Measurements from ENCODE around the gene TCF7L2. TPM values are rescaled to one million over a fixed set of nuclear protein-coding genes. Genes with fewer than 3 reads are reported as not detected.
A peak's percentile ranks its signal among the peaks of the same experiment; 100 is the strongest.

The TCF7L2 gene
- total RNA-seq, 2 experiments from 2014 or later: 0.60 to 0.81 TPM

DNA sequence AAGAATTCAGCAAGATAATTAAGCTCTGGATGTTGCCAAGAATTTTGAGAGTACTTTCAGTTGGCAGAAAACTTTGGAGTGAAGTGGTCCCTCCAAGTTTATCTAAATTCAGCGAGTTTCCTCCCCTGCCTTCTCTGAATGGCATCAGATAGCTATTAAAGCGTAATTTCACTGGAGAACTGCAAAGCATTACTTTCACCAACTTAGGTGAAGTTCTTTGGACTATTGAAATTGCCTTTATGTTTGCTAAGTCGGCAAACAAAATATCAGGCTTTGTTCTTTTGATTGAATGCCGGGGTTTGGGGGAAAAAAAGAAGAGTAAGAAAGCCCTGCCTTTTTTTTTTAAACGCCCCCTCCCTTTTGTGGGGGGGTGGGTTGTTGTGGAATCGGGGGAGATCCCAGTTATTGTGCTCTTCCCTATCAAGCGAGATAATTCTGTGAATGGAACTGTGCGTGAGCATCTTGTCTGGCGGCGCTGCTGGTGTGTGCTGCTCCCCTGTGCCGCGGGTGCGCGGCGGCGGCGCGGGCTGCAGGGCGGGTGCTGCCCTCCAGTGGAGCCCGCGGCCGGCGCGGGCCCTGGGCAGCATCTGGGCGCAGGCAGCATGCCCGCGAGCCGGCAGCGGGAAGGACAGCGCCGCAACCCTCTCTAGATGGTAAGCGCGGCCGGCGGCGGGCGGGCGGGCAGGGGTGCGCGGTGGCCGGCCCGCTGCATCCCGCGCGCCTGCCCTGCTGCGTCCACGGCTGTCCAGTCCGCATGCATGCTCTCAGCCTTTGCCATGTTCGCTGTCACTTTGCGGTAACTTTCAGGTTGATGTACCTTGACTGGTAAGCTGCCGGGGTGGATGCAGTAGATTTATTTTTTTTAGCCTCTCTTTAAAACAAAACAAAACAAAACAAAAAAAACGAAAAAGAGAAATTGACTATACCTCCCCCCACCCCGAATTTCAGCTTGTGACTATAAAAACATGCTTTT lies 176.5 kb downstream of the TCF7L2 start:
- H3K27me3 Mint-ChIP-seq: peaks cover 63% of the 10 kb centered on the region
- H3K36me3 Mint-ChIP-seq (ENCODE audit: low read depth): no peaks in the 10 kb centered on the region
- no peaks in the 10 kb centered on the region for H3K9me3 Mint-ChIP-seq

DNA sequence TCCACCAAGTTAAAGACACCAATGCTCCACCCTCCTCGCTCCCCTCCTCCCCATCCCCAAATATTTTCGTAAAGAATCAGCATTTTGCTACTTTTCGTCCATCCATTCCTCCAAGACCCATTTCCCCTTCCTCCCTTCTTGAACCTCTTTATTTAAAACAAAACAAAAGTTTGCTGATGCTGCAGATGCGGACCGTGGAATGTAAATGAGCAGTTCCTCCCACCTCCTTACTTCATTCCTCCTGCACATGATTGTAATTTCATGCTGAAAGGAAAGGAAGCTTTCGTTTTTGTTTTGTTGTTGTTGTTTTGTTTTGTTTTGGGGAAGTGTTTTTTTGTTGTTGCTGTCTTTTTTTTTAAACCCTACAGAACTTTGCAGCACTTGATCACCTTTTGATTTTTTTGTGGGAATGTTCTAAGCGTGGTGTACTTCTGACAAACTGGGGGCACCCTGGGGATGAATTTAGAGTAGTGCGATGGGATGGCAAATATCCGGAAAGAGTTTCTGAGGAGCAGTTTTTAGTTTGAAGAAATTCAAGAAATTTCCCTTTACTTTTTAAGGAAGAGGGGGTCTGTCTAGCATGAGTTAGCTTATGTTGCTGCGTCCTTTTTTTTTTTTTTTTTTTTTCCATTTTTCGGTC lies 177.3 kb downstream of the TCF7L2 start:
- H3K9me3 Mint-ChIP-seq: no peaks in the 10 kb centered on the region
- ChIA-PET CTCF (interaction anchor here (1.0 kb wide), 1 partner anchor 27 kb away, joined by 4 read pairs; no protein-coding TSS in a partner anchor), POLR2A (no interaction called here)
- no peak for DNase-seq
- H3K27me3 Mint-ChIP-seq: peaks cover 68% of the 10 kb centered on the region
- H3K27ac Mint-ChIP-seq: no peak overlapping the region
- H3K4me3 Mint-ChIP-seq: no peak overlapping the region
- H3K36me3 Mint-ChIP-seq (ENCODE audit: low read depth): no peaks in the 10 kb centered on the region
- H3K4me1 Mint-ChIP-seq: peaks cover 6% of the 10 kb centered on the region

More for the DNA sequence above, 176.5 kb downstream of the TCF7L2 start:
- no peak overlapping the region for H3K4me3 Mint-ChIP-seq
- peak; percentile 29 for DNase-seq
- H3K4me1 Mint-ChIP-seq: peaks cover 6% of the 10 kb centered on the region
- ChIA-PET POLR2A (no interaction called here), CTCF (interaction anchor here (1.0 kb wide), 1 partner anchor 28 kb away, joined by 4 read pairs; no protein-coding TSS in a partner anchor)
- no peak overlapping the region for H3K27ac Mint-ChIP-seq

DNA sequence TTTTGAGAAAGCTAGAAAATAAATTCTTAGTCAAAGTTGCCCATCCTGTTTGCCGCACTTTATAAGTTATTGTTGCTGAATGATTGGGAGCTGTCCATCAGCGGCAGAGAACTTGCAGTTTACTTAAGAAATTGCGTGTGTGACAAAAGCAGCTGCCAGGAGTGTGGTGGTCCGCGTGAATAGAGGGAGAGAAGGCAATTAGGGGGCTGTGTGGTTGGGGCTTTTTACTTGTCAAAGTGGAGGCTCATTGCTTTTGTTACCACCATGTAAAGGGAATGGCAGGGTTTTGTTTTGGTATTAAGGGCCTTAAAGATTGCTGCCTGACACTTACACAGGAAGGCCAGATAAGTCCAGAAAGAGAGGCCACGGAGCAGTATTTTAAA lies 177.8 kb downstream of the TCF7L2 start:
- DNase-seq: no peak
- peaks cover 6% of the 10 kb centered on the region for H3K4me1 Mint-ChIP-seq
- no peak overlapping the region for H3K27ac Mint-ChIP-seq
- POLR2A ChIA-PET: no interaction called here
- CTCF ChIA-PET: no interaction called here
- H3K4me3 Mint-ChIP-seq: no peak overlapping the region
- peaks cover 66% of the 10 kb centered on the region for H3K27me3 Mint-ChIP-seq
- no peaks in the 10 kb centered on the region for H3K36me3 Mint-ChIP-seq (ENCODE audit: low read depth)
- no peaks in the 10 kb centered on the region for H3K9me3 Mint-ChIP-seq

DNA sequence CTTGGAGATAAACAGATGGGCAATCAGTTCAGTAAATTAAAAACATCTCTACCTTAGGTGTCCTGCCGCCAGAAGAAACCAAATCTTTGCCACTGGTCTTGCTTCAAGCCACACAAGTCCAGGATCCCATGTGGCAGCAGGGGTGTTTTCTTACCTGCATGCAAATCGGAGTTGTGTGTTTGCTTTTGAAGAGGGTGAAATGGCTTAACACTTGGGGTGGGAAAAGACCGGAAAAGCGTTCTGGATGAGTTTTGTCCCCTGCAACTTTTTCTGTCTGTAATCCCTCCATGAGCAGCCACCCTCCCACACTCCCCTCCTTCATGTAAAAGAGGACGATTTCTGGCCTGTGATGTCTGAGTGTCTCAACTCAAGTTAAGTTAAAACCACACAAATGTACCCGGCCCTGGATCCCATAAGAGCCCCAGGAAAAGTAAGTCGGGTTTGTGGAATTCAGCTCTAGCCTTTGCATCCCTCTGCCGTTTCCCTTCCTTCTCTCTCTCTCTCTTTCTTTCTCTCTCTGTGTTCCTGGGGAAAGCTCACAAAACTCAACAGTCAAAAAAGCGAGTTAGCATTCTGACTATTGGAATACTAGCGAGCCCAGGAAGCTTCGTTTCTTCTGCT lies 178.5 kb downstream of the TCF7L2 start:
- Mint-ChIP-seq H3K4me1 (peaks cover 6% of the 10 kb centered on the region), H3K4me3 (no peak overlapping the region), H3K27me3 (peaks cover 61% of the 10 kb centered on the region), H3K36me3 (ENCODE audit: low read depth) (no peaks in the 10 kb centered on the region), H3K9me3 (no peaks in the 10 kb centered on the region), H3K27ac (no peak overlapping the region)
- DNase-seq: no peak
- POLR2A ChIA-PET: no interaction called here
- CTCF ChIA-PET: interaction anchor here (0.6 kb wide), 1 partner anchor 453 kb away, joined by 3 read pairs; no protein-coding TSS in a partner anchor

DNA sequence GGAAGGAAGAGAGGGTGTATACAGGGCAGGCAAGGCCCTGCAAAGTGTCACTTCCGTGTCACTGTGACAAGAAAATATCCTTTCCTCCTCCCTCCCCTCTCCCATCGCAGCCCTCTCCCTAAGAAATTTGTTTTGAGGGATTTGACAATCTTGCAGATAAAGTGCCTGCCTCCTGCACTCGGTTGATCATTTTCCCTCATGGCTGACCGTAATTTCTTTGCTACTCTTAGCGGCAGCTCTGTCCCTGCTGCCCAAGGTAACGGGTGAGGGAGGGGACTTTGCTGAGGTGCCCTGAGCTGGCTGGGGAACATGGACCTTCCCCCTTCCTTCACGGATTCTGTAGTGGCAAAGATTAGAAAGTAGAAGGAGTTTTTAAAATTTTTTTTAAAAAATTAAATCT lies 179.1 kb downstream of the TCF7L2 start:
- POLR2A ChIA-PET: no interaction called here
- CTCF ChIA-PET: interaction anchor here (0.6 kb wide), 1 partner anchor 452 kb away, joined by 3 read pairs; no protein-coding TSS in a partner anchor
- H3K27ac Mint-ChIP-seq: no peak overlapping the region

DNA sequence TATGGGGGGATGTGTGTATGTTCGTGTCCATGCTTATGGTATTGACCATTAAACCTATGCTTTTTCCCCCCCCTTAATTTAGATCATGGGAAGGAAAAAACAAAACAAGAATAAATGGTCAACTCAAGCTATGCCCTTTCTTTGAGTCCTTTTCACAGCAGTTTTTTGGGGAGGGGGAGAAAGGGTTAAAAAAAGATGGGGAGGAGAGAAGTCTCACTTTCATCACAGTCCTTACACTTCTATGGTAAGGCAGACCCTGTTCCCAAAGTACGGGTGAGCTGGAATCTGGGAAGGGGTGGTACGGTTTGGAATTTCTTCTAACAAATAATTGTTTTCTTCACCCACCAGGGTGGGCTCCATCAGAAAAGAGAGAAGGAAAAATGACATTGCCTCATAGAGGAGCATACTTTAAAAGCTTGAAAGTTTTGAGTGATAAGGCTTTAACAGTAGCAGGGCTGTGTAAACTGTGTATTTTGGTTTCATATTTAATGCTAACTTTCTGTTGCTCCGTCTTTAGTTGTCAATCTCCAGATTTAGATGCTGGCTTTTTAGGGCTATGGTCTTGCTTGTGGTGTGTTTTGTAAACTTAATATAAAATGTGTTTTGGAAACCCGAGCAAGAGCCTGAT lies 180.1 kb downstream of the TCF7L2 start:
- ChIA-PET CTCF (no interaction called here), POLR2A (no interaction called here)
- Mint-ChIP-seq H3K27me3 (peaks cover 50% of the 10 kb centered on the region), H3K36me3 (ENCODE audit: low read depth) (no peaks in the 10 kb centered on the region), H3K27ac (no peak overlapping the region), H3K9me3 (no peaks in the 10 kb centered on the region), H3K4me1 (peaks cover 6% of the 10 kb centered on the region), H3K4me3 (no peak overlapping the region)
- no peak for DNase-seq

More for the DNA sequence above, 179.1 kb downstream of the TCF7L2 start:
- Mint-ChIP-seq H3K27me3 (peaks cover 57% of the 10 kb centered on the region), H3K36me3 (ENCODE audit: low read depth) (no peaks in the 10 kb centered on the region), H3K9me3 (no peaks in the 10 kb centered on the region), H3K4me3 (no peak overlapping the region), H3K4me1 (peaks cover 6% of the 10 kb centered on the region)
- no peak for DNase-seq

DNA sequence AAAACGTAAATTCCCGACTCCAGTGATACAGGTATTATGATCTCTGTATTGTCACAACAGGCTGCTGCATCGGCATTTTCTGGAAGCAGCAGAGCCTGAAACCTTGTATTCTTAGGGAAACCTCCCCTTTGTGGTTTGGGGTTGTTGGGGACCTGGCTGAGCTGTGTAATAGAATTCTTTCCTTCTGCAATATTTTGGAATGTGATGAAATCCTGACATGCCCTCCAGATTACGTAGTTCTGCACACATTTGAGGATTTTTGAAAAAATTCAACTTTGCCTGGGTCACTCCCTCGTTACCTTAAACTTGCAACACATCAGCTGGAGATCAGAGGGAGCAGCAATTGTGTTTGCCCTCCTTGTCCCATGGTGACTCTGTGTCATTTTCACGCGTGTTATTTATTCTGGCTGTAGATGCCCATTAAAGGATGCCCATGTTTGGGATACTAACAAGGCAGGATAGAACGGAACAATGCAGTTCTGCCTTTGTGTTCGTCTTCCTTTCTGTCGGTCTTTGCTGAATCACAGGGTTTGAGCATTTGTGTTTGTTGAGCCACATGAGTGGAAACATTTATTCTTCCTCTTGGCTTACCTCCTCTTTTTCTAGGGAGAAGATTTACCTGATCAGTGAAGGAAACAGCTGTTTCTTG lies 181.7 kb downstream of the TCF7L2 start:
- H3K4me3 Mint-ChIP-seq: no peak overlapping the region
- no peak for DNase-seq
- CTCF ChIA-PET: interaction anchor here (0.5 to 1.0 kb wide), 2 partner anchors 56 to 950 kb away, joined by 3 to 4 read pairs; no protein-coding TSS in a partner anchor
- POLR2A ChIA-PET: no interaction called here
- H3K4me1 Mint-ChIP-seq: no peaks in the 10 kb centered on the region
- no peaks in the 10 kb centered on the region for H3K9me3 Mint-ChIP-seq
- H3K27ac Mint-ChIP-seq: no peak overlapping the region
- no peaks in the 10 kb centered on the region for H3K36me3 Mint-ChIP-seq (ENCODE audit: low read depth)
- H3K27me3 Mint-ChIP-seq: peaks cover 37% of the 10 kb centered on the region

DNA sequence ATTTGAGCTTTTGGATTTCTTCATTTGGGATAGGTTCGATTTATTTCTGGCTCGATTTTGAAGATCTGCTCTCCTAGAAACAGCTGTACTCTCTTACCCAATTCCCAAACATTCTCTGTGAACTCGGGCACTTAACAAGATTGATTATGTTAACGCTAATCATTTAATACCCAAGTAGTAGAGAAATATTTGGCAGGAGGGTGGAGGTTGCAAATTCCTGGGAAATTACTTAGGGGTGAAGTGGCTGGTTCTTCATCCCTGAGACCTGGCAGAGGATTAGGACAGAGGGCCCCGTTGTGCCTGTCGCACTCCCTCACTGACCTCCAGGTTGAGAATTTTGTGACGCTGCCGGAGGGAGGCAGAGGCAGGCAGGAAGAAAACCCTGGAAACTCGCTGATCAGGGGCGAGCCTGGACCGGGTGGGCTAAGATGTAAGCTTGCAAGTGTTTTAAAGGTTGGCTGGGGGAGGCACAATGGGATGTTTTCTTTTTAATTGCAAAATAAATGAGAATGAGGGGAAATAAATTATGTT lies 182.6 kb downstream of the TCF7L2 start:
- Mint-ChIP-seq H3K9me3 (no peaks in the 10 kb centered on the region), H3K36me3 (ENCODE audit: low read depth) (no peaks in the 10 kb centered on the region), H3K4me3 (no peak overlapping the region), H3K27me3 (peaks cover 28% of the 10 kb centered on the region), H3K27ac (no peak overlapping the region), H3K4me1 (no peaks in the 10 kb centered on the region)
- CTCF ChIA-PET: interaction anchor here (1.0 kb wide), 1 partner anchor 951 kb away, joined by 3 read pairs; no protein-coding TSS in a partner anchor
- POLR2A ChIA-PET: no interaction called here
- DNase-seq: no peak

DNA sequence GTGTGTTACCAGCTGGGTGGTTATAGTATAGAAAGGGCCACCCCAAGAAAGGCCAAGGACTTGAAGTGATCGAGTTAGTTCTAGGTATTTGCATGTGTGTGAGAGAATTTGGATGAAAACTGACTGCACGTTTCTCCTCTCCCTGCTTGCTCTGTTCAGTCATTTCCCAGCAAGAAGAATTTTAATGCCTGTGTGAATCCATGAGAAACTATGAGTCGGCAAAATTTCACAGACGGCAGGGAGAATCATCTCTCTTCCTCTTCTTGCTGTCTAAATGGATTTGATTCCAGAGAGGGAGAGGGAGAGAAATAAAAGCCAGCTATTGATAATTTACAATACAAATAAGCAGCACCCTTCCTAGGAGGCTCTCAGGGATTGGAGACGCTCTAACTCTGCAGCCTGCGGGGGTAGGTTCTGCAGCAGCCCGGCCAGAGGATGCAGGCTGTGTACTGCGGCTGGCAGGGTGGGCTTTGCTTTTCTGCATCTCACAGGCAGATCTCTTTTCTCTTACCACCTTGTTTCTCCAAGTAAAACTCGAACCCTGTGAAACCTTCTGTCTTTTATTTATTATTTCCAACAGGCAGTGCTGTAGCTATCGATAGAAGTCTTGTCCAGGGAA lies 183.6 kb downstream of the TCF7L2 start:
- ChIA-PET CTCF (no interaction called here), POLR2A (no interaction called here)
- Mint-ChIP-seq H3K36me3 (ENCODE audit: low read depth) (no peaks in the 10 kb centered on the region), H3K4me3 (no peak overlapping the region), H3K27ac (no peak overlapping the region), H3K4me1 (no peaks in the 10 kb centered on the region), H3K27me3 (peaks cover 19% of the 10 kb centered on the region), H3K9me3 (no peaks in the 10 kb centered on the region)
- no peak for DNase-seq

DNA sequence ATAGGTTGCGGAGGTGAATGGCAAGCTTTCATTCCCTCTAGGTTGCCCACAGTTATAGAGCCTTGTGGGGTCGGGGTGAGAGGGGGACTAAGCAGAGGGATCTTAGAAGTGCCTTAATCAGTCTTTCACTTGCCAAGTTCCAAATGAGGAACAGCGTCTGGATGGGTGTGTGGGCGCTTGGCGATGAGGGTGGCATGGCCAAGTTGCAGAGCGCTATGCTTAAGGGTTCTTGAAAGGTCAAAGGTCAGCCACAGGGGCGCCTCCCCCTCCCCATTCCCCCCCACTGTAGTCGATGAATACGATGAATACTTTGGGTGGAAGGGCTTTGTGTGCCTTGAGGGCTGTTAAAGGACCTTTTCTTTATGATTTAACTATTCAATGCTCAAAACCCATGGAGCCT lies 185.0 kb downstream of the TCF7L2 start:
- DNase-seq: no peak
- H3K36me3 Mint-ChIP-seq (ENCODE audit: low read depth): no peaks in the 10 kb centered on the region
- H3K27me3 Mint-ChIP-seq: peaks cover 9% of the 10 kb centered on the region
- CTCF ChIA-PET: no interaction called here
- H3K4me1 Mint-ChIP-seq: no peaks in the 10 kb centered on the region
- no peak overlapping the region for H3K4me3 Mint-ChIP-seq
- H3K27ac Mint-ChIP-seq: no peak overlapping the region
- H3K9me3 Mint-ChIP-seq: no peaks in the 10 kb centered on the region
- POLR2A ChIA-PET: no interaction called here

DNA sequence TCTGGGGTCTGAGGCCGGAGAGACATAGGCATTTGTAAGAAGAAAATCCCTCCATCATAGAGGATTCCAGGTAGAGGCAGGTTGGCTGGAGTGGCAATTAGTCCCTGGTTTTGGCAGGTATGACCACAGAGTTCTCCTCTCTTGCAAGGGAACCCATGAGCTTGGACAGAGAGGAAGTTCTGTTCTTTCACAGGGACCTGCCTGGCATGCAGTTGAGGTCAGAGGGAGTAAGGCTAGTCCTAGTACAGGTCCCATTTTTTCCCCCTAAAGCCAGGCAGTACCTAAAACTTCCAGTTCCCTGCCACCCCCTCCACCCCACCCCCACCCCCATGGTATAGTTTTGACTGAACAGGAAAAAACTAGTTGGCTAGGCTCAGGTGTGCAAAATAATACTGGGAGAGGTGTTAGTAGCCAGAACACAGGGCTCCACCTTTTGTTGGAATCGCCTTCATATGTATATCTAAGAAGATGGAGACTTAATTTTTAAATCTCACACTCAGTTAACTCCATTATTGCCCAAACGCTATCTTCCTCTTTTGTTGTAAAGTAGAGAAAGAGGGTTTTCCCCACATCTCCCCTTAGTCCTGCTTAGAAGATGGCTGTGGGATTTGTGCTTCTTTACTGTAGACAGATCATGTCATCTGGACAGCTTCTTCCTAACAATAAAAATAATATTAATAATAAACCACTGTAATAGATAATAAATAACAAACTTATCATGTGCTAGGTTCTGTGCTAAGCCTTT lies 188.1 kb downstream of the TCF7L2 start:
- Mint-ChIP-seq H3K36me3 (ENCODE audit: low read depth) (no peaks in the 10 kb centered on the region), H3K27me3 (no peaks in the 10 kb centered on the region), H3K9me3 (no peaks in the 10 kb centered on the region), H3K27ac (no peak overlapping the region), H3K4me1 (no peaks in the 10 kb centered on the region), H3K4me3 (no peak overlapping the region)
- DNase-seq: no peak
- CTCF ChIA-PET: no interaction called here
- POLR2A ChIA-PET: no interaction called here

Measured in activated CD4-positive, alpha-beta T cell treated with anti-CD3 and anti-CD28 coated beads, Interleukin-2, amount 10 ng/mL, durations not matched to agents 7 days and 5 days (primary cell).